NT2/D1 (cell line): ENCODE results near the gene STRBP.

Experiments used
- YY1 ChIP-seq: IDR thresholded peaks from 2 replicates; pipeline ENCODE4 v1.6.1; 2011; ENCODE audit not compliant: insufficient read length, insufficient read depth
- ZNF274 ChIP-seq: IDR thresholded peaks from 2 replicates; pipeline ENCODE4 v1.6.1; 2011; ENCODE audit warnings: mild to moderate bottlenecking, low read depth, low read length

- no peak for TF ChIP-seq YY1
- no peak for TF ChIP-seq ZNF274
Observed at GRCh38 chr9:123237220-123237619, 31.2 kb downstream of the STRBP start.
